HG02970 (cell line): ENCODE measurements around the gene LONRF3.
"Not testable (repeated sequence)": the region's sequence is repeated elsewhere in the genome, so short reads cannot be mapped to it uniquely, and the experiment has no call there.

Source experiments
- ATAC-seq: cut with Tn5 transposase; IDR thresholded peaks from one replicate; pipeline ENCODE4 v1.9.1; 2021; ENCODE audit warnings: mild to moderate bottlenecking, moderate library complexity, moderate number of reproducible peaks; ENCODE audit not compliant: unreplicated experiment, low FRiP score

The LONRF3 gene

GRCh38 chrX:119029656-119030055 lies 55.2 kb downstream of the LONRF3 start:
- ATAC-seq, result not testable (repeated sequence)

- no peak for ATAC-seq
Measured at GRCh38 chrX:119030990-119031389, 56.6 kb downstream of the LONRF3 start.

GRCh38 chrX:119036107-119037029 lies 62.0 kb downstream of the LONRF3 start:
- ATAC-seq, result no peak

GRCh38 chrX:119040432-119040831 lies 66.0 kb downstream of the LONRF3 start:
- no peak for ATAC-seq

GRCh38 chrX:119041175-119041574 lies 66.8 kb downstream of the LONRF3 start:
- ATAC-seq, result no peak

GRCh38 chrX:119042040-119042439 lies 67.6 kb downstream of the LONRF3 start:
- no peak for ATAC-seq

- no peak for ATAC-seq
Measured at GRCh38 chrX:119042996-119043395, 68.6 kb downstream of the LONRF3 start.

GRCh38 chrX:119045884-119046283 lies 71.5 kb downstream of the LONRF3 start:
- ATAC-seq, result no peak

GRCh38 chrX:119055687-119056086 lies 81.3 kb downstream of the LONRF3 start:
- no peak for ATAC-seq

GRCh38 chrX:119062750-119063374 lies 88.4 kb downstream of the LONRF3 start:
- ATAC-seq, result no peak

GRCh38 chrX:119063428-119063827 lies 89.0 kb downstream of the LONRF3 start:
- ATAC-seq, result no peak

- ATAC-seq, result no peak
Measured at GRCh38 chrX:119067023-119067739, 92.8 kb downstream of the LONRF3 start.
